GM18499 (cell line): Measurements from ENCODE around the gene CXCL1.
"Not testable (repeated sequence)": the region's sequence is repeated elsewhere in the genome, so short reads cannot be mapped to it uniquely, and the experiment has no call there.

Experiments used
- ATAC-seq: cut with Tn5 transposase; IDR thresholded peaks from one replicate; pipeline ENCODE4 v1.9.1; 2021; ENCODE audit warnings: moderate number of reproducible peaks; ENCODE audit not compliant: insufficient read depth, unreplicated experiment

Gene CXCL1

GRCh38 chr4:73871511-73872310 lies 2.5 kb downstream of the CXCL1 start:
- no peak for ATAC-seq

DNA sequence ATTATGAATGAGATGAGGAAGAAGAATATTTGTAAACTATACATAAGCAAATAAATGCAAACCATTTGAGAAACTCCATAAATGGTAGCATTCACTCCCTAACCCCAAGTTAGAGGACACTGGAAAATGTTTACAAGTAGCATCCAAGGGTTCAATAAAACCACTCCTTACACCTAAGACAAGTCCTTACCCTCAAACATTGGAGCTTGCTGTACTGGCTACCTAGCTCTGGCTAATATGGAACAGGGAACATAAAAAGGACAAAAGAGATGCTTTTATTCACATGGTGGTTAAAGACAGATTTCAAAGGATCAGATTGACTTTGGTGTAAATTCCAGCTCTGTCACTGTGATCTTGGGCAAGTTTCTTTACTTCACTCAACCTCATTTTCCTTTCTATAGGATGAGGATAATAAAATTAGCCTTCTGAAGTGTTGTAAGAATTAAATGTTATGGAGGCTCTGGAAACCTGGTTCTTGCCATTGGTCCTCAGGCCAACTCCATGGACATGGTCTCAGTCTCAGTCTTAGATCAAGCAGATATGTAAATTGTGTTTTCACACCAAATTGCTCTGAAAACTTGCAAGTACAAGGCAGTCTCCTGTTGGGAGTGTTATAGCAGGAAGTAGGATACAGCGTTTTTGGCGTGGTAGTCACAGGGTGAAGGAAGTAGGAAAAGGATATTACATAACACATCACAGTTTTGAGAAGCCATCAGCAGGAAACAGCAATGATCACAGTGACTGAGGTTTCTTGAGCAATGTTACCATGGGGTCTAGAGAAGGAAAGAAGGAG lies 3.3 kb downstream of the CXCL1 start:
- ATAC-seq, result no peak

DNA sequence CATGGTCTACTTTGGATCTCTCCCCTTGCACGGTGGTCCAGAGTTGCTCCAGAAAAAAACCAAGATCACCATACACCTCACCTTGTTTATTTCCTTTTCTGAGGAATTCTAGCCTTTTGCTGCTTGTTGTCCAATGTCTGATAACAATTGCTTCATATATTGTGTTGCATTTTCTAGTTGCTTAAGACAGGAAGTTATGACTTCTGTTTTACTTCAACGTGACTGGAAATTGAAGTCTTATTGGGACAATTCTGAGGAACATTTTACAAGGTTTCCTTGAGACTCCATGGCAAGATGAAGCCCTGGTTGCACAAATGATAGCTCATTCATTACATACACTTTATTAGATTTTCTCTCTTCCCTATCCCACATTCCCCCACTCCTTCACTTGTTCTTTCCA lies 5.2 kb downstream of the CXCL1 start:
- no peak for ATAC-seq

DNA sequence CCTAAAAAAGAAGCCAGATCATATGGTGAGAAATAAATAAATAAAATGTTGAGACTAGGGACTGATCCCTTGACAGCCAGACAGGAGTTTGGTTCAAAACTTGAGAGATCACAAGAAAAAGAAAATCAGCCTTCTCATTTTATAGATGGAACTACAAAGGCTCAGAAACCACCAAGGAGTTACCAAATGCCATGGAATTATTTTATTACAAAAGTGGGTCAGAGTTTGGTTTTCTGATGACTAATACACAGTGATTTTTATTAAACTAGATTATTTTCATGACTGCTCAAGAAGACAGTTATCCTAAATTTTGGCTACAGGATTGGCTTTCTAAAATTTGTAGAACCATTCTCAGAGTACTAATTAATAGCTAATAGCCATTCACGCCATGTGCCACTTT lies 6.2 kb downstream of the CXCL1 start:
- no peak for ATAC-seq

DNA sequence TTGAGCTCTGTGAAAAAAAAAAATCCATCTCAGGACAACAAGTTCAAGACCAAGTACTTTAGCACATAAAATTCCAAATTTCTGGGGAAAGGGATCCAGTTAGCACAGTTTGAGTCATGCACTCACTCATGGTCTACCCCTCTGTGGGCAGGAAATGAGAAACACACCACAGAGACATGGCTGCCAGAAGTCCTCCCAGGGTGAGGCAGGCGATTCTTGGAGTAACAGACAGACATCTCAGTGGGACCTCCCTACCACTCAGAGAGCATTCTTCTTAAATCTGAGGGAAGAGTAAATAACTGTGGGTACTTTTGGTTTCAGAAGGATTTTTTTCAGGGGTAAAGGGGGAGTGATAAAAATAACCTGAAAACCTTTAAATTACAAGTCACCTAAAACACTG lies 14.1 kb downstream of the CXCL1 start:
- ATAC-seq, result no peak

- ATAC-seq, result no peak
Measured at GRCh38 chr4:73885574-73886267, 16.5 kb downstream of the CXCL1 start.

DNA sequence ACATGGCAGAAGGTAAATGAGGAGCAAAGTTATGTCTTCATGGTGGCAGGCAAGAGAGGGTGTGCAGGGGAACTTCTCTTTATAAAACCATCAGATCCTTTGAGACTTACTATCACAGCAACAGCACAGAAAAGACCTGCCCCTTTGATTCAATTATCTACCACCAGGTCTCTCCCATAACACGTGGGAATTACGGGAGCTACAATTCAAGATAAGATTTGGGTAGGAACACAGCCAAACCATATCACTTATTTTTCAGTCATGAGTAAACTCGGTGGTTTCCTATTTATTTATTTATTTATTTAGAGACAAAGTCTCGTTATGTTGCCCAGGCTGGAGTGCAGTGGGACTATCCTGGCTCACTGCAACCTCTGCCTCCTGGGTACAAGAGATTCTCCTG lies 22.1 kb downstream of the CXCL1 start:
- ATAC-seq, result no peak

- ATAC-seq, result no peak
Measured at GRCh38 chr4:73891739-73892405, 22.7 kb downstream of the CXCL1 start.

DNA sequence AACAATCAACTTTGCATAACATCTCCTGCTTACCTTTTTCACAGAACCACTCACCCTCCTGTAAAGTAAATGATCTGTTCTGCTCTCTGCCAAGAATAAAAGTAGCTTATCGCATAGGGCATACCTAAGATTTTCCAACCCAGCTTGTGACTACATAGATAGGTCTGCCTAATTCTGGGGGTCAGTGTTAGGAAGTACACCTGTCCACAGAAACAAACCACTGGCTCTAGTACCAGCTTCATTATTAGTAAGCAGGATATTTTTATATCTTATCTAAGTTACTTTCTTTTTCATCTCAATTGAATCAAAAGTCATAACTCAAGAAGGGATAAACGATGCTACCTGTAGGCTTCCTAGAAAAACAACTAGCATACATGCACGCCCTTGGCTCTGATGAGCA lies 23.8 kb downstream of the CXCL1 start:
- no peak for ATAC-seq

DNA sequence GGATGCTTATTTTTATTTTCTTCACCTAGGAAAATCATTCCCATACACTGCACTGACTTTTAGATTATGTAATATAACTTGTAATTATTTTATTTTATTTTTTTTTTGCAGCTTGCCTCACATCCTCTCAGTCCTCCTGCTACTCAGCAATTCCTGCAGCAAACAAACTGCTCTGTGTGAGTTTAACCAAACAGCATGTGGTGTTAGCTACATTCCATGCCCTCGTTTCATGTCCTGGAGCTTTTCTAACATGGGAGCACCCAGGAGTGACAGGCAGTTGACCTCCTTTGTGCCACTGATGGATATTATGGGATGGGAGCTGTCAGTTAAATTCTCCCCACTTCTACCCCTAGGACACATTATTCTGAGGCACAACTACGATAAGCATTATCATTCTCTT lies 24.8 kb downstream of the CXCL1 start:
- no peak for ATAC-seq

- ATAC-seq, result no peak
Measured at GRCh38 chr4:73895201-73896175, 26.3 kb downstream of the CXCL1 start.

DNA sequence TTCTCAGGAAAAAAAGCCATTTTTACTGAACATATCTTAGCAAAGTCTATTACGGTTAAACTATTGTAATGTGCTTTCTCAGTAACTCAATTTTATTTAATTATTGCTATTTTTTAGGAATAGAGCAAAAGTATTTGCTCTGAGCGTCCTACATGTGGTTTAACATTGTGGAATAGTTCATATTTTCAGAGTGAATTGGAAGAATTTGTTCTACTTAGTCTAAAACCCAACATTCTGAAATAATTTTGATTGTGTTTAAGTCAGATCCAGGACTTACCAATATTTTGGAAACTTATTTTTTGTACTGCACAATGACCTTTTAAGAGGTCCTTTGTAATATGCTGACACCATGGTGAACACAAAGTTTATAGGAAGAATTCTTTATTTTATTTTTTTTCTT lies 27.2 kb downstream of the CXCL1 start:
- no peak for ATAC-seq

- ATAC-seq, result no peak
Measured at GRCh38 chr4:73897380-73898136, 28.4 kb downstream of the CXCL1 start.

DNA sequence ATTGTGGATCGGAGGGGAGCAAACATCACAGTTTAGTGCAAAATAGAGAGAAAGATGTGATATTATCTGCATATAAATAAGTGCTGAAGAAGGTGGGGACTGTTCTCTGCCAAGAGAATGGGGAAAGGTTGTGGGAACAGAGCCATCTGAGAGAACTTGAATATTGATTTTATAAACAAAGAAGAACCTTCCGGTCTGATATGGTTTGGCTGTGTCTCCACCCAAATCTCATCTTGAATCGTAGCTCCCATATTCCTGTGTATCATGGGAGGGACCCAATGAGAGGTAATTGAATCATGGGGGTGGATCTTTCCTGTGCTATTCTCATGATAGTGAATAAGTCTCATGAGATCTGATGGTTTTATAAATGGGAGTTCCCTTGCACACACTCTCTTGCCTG lies 30.1 kb downstream of the CXCL1 start:
- not testable (repeated sequence) for ATAC-seq

DNA sequence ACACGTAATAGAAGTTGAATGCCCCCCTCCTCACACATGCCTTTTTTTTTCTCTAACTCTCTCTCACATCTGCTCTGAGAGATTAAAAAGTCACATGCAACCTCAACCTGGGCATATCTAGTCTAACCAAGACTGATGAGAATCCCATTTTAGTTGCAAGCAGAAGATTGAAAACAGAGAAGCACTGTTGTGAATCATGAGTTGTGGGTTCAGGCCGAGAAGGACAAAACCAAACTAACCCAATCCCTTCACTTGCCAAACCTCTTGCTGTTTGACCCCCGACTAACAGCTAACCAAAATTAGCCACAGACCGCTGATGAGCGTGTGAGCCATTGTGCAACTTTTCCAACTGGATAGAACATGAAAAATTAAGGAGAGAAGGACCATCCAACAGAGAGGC lies 31.8 kb downstream of the CXCL1 start:
- no peak for ATAC-seq

DNA sequence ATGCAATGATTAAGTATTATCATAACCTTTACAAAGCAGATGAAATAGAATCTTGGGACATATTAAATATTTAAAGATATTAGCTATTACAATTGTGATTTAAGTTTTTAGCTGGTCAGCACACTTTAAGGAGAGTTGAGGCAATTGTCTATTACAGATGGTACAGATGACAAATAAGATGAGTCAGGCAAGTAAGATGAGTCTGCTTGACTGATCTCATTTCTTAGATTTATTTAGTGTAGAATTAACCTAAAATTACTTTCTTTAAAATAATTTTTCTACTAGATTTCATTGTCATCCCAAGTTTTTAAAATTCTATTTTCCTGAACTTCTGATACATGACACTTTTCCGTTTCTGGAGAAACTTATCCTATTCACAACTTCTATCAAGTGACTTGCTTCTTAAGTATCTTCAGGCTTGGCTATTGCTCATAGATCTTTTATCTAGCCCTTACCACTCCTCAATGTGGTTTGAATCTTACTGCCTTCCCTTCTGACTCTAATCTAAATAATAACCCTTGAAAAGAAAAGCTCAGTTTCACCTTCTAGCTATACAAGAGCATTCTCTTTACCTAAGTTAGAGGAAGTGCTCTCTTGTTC lies 32.9 kb downstream of the CXCL1 start:
- no peak for ATAC-seq

DNA sequence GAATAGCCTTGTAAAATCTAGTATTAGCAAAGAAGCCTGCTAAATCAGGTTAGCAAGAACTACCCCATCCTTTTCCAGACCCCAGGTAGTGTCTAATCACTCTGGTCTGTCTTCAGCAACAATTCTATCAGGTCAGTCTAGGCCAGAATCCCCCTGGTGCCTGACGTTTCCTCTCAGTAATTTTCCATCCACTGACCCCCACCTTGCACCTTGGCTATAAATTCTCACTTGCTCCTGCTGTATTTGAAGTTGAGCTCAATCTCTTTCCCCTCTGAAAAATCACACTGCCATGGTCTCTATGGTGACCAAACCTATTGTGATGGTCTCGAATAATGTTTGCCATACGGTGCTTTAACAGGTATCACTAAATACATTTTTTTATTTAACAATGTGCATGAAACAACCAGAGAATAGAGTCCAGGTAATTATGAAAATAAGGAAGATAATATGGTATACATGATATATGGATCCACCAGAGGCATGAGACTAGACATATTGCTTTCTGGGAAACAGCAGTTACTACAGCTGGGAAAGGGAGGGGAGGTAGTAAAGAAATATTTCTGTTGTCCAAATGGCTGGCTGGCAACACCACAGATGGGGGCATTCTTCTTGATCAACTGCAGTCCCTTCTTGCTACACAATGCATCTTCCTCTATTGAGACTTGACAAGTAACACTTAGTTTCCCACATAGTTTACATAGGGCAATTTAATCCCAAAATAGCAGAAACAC lies 33.8 kb downstream of the CXCL1 start:
- ATAC-seq, result no peak

- ATAC-seq, result no peak
Measured at GRCh38 chr4:73904491-73904890, 35.3 kb downstream of the CXCL1 start.
